Bone marrow (tissue), 2 donors: Measurements from ENCODE around the gene IL11.

ENCODE experiments used
- DNase-seq, 2 donors: peaks; one replicate each; lab custom pipeline; 2025; lab: John Stamatoyannopoulos, UW

Gene IL11

DNA sequence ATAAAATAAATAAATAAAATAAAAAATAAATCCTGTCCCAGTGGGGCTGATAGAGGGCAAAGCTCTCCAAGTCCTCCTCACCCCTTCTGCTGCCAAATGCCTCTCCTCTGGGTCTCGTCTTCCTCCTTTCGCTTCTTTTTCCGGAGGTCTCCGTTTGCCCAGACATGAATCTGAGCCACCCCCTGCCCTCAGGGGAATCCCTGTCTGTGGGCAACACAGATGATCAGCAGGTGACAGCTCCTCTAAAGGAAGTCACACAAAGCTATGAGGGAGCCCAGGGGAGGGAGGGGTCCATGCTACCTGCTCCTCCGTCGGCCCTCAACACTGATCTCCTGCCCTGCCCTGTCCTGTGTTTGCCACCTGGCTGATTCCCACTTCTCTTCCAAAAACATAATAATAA lies 45.6 kb downstream of the IL11 start:
- DNase-seq, result no peak

DNA sequence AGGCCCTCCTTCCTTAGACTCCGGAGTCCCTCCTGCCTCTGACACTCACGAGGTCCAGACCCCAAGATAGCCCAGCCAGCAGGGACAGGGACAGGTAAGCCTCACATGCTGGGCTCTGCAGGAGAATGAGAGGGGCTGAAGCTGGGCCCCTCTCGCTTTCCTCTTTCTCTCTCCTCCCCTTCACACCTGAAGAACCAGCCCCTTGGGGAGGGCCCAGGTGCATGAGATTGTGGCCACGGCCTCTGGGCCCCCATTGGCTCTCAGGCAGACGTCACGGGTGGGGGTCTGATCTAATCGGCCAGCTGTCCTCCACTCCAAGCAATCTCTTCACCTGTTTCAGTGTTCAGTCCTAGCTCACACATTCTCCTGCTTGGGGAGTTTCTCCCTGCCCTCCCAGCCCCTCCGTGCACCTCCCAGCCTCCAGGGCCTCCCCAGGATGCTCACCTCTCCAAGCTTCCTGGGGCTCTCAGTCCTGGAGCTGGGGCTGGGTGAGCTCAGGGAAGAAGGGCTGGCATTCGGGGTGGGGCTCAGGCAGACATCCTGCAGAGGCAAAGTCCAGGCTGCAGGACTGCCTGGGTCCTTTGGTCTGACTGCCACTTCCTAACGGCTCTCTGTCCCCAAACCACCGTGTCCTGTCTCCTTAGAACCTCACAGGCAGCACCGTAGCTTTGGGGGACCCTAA lies 47.9 kb downstream of the IL11 start:
- DNase-seq, result no peak

DNA sequence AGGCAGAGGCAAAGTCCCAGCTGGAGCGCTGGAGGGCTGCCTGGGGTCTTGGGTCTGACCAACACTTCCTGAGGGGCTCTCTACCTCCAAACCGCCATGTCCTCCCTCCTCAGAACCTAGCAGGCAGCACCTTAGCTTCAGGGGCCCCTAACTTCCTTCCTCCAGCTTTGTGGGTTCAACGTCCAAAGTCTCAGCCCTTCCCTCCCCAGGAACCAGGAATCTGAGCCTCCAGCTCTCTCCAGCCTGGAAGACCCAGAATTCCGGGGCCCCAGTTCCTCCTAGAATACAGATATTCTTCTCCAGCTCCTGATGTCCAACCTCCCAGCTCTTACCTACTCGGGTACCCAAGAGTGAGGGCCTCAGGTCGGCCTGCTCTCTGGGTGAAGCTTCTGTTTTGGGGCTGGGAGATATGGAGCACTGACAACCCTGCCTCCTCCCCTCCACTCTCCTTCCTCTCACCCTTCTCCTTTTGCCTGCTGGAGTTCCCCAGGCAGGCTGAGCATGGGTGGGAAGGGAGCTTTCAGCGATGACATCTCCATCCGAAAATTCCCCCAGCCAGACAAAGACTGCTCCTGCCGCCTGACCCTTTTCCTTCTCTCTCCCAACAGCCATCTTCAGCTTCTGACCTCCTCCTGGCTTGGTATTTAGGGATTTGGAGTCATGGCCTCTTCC lies 48.7 kb downstream of the IL11 start:
- no peak for DNase-seq

DNA sequence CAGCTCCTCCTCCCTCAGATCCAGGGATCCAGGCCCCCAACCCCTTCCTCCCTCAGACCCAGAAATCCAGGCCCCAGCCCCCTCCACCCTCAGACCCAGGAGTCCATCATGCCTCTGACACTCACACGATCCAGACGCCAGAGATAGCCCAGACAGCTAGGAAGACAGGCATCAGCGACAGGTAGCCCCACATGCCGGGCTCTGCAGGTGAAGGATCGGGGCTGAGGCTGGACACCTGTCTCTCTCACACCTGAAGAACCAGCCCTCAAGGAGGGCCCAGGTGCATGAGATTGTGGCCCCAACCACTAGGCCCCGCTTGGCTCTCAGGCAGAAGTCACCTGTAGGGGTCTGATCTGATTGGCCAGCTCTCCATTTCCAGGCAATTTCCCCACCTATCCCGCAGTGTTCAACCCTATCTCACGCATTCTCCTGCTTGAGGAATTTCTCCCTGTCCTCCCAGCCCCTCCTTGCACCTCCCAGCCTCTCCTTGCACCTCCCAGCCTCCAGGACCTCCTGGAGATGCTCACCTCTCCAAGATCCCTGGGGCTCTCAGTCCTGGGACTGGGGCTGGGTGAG lies 49.3 kb downstream of the IL11 start:
- no peak for DNase-seq

DNA sequence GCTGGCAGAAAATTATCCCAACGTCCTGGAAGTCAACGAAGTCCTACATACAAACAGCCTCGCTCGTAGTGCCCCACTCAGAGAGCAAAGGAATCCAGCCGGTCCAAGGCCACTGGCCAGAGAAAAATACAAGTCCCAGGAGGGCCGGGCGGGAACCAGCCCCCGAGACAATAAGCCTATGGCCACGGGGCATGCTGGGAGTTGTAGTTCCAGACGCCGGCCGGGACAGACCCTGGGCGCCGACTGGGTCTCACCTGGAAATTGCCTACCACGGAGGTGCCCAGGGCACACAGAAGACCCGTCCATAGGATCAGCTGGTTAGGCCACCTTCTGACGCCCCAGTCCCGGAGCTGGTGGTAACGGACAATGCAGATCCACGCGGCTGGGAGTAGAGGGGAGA lies 50.5 kb downstream of the IL11 start:
- no peak for DNase-seq

DNA sequence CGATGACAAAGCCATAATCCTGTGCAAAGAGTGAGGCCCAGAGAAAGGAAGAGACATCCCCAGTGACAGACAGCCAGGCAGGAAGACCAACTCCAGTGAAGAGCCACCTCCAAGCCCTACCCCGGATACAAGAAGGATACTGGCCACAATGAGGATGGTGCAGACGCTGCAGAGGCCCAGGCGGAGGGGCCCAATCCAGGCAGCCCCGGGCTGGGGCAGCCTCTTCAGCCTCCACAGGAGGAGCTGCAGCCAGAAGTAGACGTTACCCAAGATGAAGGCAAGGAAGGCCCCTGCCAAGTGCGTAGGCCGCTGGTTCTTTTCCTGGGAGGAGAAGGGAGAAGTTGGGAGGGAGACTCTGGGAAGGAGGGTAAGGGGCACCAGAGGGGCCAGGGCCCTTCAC lies 53.6 kb downstream of the IL11 start:
- DNase-seq, result no peak

DNA sequence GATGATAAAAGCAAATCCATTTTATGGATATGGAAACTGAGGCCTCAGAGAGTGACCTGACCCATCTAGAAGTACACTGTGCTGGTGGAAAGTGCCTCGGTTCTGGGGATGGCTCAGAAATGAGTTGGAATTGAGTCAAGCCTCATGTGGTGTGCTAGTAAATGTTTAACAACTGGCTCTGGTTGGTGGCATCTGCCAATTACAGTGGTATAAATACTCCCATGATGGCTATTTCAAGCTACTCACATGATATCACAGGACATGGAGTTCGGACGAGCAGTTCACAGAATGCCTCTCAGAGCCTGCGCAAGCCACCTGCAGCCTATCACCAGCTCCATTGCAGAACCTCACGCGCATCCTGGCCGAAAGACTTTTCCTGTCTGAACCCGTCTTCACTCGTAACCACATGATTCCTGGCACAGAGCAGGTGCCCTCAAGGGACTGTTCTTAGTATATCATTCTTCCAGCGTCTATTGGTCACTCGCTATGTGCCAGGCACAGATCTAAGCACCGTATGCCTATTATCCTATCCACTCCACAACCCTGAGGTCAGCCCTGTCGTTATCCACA lies 54.2 kb downstream of the IL11 start:
- DNase-seq, result no peak

DNA sequence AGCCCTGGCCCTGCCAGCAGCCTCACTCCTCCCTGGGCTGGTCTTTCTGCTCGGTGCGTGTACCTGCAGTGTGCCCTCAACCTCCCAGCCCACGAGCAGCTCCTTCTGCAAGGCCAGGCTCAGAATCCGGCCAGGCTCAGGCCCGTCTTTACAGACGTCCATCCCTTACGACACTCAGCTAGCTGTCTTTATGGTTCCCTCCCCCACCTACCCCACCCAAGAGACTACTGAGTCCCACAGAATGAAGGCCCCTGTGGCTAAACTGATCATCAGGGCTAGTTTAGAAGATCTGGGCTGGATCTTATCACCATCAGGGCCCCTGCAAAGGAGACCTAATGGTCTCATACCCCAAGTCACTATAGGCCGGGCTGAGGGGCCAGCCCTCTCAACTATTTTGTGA lies 55.9 kb downstream of the IL11 start:
- DNase-seq, result no peak
